ENCODE data around the gene FBF1.

Gene FBF1

DNA sequence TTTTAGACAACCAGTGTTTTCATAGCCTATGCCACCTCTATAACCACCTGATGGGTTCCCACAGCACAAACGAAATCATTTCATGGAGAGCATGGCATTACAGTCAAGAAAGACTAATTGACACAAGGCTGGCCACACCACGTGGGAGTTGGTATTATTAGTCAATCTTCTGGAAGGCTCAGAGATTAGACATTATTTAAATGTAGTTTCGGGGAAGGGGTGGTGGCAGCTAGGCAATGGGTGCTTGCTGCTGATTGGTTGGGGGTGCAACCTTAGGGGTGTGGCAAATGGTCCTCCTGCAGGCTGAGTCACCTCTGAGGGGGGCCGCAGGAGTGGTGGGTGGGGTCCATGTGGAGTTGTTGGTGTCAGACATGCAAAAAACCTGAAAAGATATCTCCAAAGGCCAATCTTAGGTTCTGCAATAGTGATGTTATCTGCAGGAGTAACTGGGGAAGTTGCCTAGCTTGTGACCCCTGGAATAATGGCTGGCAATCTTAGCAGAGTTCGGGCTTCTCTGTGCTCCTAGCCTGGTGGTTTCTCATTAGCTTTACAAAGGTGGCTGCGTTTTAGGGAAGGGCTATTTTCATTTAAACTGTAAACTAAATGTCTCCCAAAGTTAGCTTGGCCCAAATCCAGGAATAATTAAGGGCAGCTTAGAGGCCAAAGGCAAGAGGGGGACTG lies 42.8 kb upstream of the FBF1 start:
- TF ChIP-seq ZC3H10 (CRISPR knock-in tag; IDR thresholded peaks at IDR 0.05) (no peak), TOX (CRISPR knock-in tag; IDR thresholded peaks at IDR 0.05; ENCODE audit: borderline replicate concordance) (no peak), ESRRG (CRISPR knock-in tag; IDR thresholded peaks at IDR 0.05) (no peak), POU6F1 (CRISPR knock-in tag; IDR thresholded peaks at IDR 0.05; ENCODE audit: borderline replicate concordance, low read depth) (no peak), BACH2 (CRISPR knock-in tag; IDR thresholded peaks at IDR 0.05; ENCODE audit: borderline replicate concordance) (no peak), ZNF565 (CRISPR knock-in tag; conservative IDR thresholded peaks at IDR 0.05; ENCODE audit: low read depth) (no peak), ISL1 (CRISPR knock-in tag; IDR thresholded peaks at IDR 0.05) (no peak), ARNTL (CRISPR knock-in tag; IDR thresholded peaks at IDR 0.05; ENCODE audit: borderline replicate concordance, low read depth) (no peak), ZFP30 (CRISPR knock-in tag; IDR thresholded peaks at IDR 0.05) (no peak), CSDC2 (CRISPR knock-in tag; IDR thresholded peaks at IDR 0.05) (no peak)
- TF ChIP-seq, protein P1, sequence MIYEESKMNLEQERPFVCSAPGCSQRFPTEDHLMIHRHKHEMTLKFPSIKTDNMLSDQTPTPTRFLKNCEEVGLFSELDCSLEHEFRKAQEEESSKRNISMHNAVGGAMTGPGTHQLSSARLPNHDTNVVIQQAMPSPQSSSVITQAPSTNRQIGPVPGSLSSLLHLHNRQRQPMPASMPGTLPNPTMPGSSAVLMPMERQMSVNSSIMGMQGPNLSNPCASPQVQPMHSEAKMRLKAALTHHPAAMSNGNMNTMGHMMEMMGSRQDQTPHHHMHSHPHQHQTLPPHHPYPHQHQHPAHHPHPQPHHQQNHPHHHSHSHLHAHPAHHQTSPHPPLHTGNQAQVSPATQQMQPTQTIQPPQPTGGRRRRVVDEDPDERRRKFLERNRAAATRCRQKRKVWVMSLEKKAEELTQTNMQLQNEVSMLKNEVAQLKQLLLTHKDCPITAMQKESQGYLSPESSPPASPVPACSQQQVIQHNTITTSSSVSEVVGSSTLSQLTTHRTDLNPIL (CRISPR knock-in tag; IDR thresholded peaks at IDR 0.05; ENCODE audit: low read depth) = no peak
- TF ChIP-seq, protein P2, sequence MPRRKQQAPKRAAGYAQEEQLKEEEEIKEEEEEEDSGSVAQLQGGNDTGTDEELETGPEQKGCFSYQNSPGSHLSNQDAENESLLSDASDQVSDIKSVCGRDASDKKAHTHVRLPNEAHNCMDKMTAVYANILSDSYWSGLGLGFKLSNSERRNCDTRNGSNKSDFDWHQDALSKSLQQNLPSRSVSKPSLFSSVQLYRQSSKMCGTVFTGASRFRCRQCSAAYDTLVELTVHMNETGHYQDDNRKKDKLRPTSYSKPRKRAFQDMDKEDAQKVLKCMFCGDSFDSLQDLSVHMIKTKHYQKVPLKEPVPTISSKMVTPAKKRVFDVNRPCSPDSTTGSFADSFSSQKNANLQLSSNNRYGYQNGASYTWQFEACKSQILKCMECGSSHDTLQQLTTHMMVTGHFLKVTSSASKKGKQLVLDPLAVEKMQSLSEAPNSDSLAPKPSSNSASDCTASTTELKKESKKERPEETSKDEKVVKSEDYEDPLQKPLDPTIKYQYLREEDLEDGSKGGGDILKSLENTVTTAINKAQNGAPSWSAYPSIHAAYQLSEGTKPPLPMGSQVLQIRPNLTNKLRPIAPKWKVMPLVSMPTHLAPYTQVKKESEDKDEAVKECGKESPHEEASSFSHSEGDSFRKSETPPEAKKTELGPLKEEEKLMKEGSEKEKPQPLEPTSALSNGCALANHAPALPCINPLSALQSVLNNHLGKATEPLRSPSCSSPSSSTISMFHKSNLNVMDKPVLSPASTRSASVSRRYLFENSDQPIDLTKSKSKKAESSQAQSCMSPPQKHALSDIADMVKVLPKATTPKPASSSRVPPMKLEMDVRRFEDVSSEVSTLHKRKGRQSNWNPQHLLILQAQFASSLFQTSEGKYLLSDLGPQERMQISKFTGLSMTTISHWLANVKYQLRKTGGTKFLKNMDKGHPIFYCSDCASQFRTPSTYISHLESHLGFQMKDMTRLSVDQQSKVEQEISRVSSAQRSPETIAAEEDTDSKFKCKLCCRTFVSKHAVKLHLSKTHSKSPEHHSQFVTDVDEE (CRISPR knock-in tag; IDR thresholded peaks at IDR 0.05) = no peak

DNA sequence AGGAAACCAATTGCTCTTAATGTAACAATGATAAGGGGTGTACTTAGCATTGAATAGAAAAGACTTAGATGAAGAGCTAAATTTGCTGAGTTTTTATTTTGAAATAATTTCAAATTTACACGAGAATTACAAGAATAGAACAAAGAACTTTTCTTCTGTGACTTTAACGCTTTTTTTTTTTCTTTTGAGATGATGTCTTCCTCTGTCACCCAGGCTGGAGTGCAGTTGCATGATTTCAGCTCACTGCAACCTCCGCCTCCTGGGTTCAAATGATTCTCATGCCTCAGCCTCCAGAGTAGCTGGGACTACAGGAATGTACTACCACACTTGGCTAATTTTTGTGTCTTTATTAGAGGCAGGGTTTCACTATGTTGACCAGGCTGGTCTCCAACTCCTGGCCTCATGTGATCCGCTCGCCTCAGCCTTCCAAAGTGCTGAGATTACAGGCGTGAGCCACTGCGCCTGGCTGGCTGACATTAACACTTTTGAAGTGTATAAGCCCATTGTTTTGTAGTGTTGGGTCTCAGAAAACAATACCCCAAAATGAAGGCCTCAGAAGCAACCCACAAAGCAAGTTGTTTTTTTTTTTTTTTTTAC lies 40.3 kb upstream of the FBF1 start:
- ATAC-seq = no peak
- TF ChIP-seq ESRRG (CRISPR knock-in tag; IDR thresholded peaks at IDR 0.05) = no peak
- TF ChIP-seq OSR1 (CRISPR knock-in tag; IDR thresholded peaks at IDR 0.05) = no peak
- TF ChIP-seq, protein P2 (CRISPR knock-in tag; IDR thresholded peaks at IDR 0.05) = no peak
- TF ChIP-seq PPARA (CRISPR knock-in tag; IDR thresholded peaks at IDR 0.05; ENCODE audit: borderline replicate concordance) = no peak
- no peak for TF ChIP-seq ZFP3 (CRISPR knock-in tag; IDR thresholded peaks at IDR 0.05)
- TF ChIP-seq ZNF70 (CRISPR knock-in tag; IDR thresholded peaks at IDR 0.05) = no peak
- no peak for TF ChIP-seq ZC3H10 (CRISPR knock-in tag; IDR thresholded peaks at IDR 0.05)
- TF ChIP-seq ZFP30 (CRISPR knock-in tag; IDR thresholded peaks at IDR 0.05) = no peak
- no peak for TF ChIP-seq RARB (CRISPR knock-in tag; IDR thresholded peaks at IDR 0.05)
- no peak for TF ChIP-seq ZNF565 (CRISPR knock-in tag; conservative IDR thresholded peaks at IDR 0.05; ENCODE audit: low read depth)
- no peak for TF ChIP-seq ARNTL (CRISPR knock-in tag; IDR thresholded peaks at IDR 0.05; ENCODE audit: borderline replicate concordance, low read depth)
- no peak for TF ChIP-seq GLIS3 (CRISPR knock-in tag; IDR thresholded peaks at IDR 0.05)
- TF ChIP-seq PATZ1 (CRISPR knock-in tag; IDR thresholded peaks at IDR 0.05; ENCODE audit: borderline replicate concordance) = no peak
- TF ChIP-seq BACH2 (CRISPR knock-in tag; IDR thresholded peaks at IDR 0.05; ENCODE audit: borderline replicate concordance) = no peak
- TF ChIP-seq CSRNP3 (CRISPR knock-in tag; IDR thresholded peaks at IDR 0.05) = no peak
- TF ChIP-seq ZNF8 (CRISPR knock-in tag; IDR thresholded peaks at IDR 0.05) = no peak
- TF ChIP-seq POU6F1 (CRISPR knock-in tag; IDR thresholded peaks at IDR 0.05; ENCODE audit: borderline replicate concordance, low read depth) = no peak

More for the DNA sequence above, 42.8 kb upstream of the FBF1 start:
- ATAC-seq = no peak
